ENCODE results near the gene BABAM2.

- TF ChIP-seq EZH2 (IDR thresholded peaks at IDR 0.05; ENCODE audit: insufficient read depth, poor library complexity, severe bottlenecking), result no peak
- TF ChIP-seq EZH2phosphoT487 (IDR thresholded peaks at IDR 0.05; ENCODE audit: insufficient read depth, low read depth), result no peak
Measured at GRCh38 chr2:27873091-27873490, 17.4 kb upstream of the BABAM2 start.
